Mucosa of descending colon (tissue), 3 donors: ENCODE data around the gene EIF5B. TPM values are rescaled to one million over a fixed set of nuclear protein-coding genes. Genes with fewer than 3 reads are reported as not detected.
"Not testable (repeated sequence)": the region's sequence is repeated elsewhere in the genome, so short reads cannot be mapped to it uniquely, and the experiment has no call there.

ENCODE experiments used
- ATAC-seq: fragments of 200-7000 bp; cut with Tn5 transposase; one replicate; pipeline ENCODE4 v1.9.1; 2020; ENCODE audit warnings: mild to moderate bottlenecking, moderate library complexity
- DNase-seq, 3 donors: peaks; one replicate each; pipeline ENCODE4 v3.0.0-alpha.2; 2020
- H3K36me3 ChIP-seq: fragments of 200-600 bp; one replicate; pipeline ENCODE4 v1.8.0; 2021; ENCODE audit warnings: low read depth, mild to moderate bottlenecking
- H3K4me1 ChIP-seq: fragments of 200-600 bp; one replicate; pipeline ENCODE4 v1.8.0; 2021; ENCODE audit warnings: low read depth, mild to moderate bottlenecking
- H3K4me3 ChIP-seq: fragments of 200-600 bp; one replicate; pipeline ENCODE4 v1.8.0; 2021; ENCODE audit warnings: mild to moderate bottlenecking
- H3K9me3 ChIP-seq: fragments of 200-600 bp; one replicate; pipeline ENCODE4 v1.8.0; 2021; ENCODE audit warnings: mild to moderate bottlenecking
- intact Hi-C, 2 donors: fragments of 100-400 bp; cut with DNase I in 1 of 2; cut with micrococcal nuclease in 1 of 2; formaldehyde crosslinking; loops; one replicate each; pipeline versions ENCODE4 v1.11.0 to v1.11.1; 2022; cut with DNase I, micrococcal nuclease
- total RNA-seq, 3 donors: library from RNA; stranded (reverse); fragmentation: NEBNext Ultra II Directional in 2 of 3; extraction: Animal tissue kit (Norgen Biotek cat#: 25700) in 2 of 3; gene quantifications; one replicate each; pipeline versions ENCODE4 v1.2.1 to v1.2.4, GENCODE V29; 2021 to 2023
- TF ChIP-seq, protein P1 (sequence below): fragments of 200-600 bp; IDR thresholded peaks from one replicate; pipeline ENCODE4 v1.8.0; 2022; ENCODE audit warnings: antibody characterized with exemption, mild to moderate bottlenecking
- donor health status: DM: no; HTN: no; CAD: no; lungs with moderate emphysema.
- donor health status: DM: no; HTN: no; CAD: no.
- donor health status: DM: no; HTN: yes; CAD: no.

EIF5B gene
- total RNA-seq, 3 donors from 2014 or later = 23.5 to 47.3 (median 30.1) TPM

DNA sequence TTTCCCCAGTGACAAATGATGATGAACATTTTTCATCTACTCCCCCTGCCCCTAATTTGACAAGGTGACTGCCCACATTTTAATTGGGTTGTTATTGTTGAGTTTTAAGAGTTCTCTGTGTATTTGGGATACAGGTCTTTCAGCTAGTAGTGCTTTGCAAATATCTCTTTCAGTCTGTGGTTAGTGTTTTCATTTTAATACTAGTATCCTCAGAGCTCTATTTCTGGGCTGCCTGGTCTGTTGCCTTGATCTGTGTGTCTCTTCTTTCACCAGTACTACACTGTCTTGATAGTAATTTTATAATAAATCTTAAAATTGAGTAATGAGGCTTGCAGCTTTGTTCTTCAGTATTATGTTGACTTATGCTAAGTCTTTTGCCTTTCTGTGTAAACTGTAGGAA, 19.7 kb downstream of the EIF5B start:
- no peak for DNase-seq
- intact Hi-C loops = no loop called here
- ATAC-seq = no peak
- Histone ChIP-seq H3K36me3 (no peaks in the 10 kb centered on the region), H3K4me3 (no peak overlapping the region), H3K4me1 (no peaks in the 10 kb centered on the region), H3K9me3 (no peaks in the 10 kb centered on the region)
- TF ChIP-seq, protein P1, sequence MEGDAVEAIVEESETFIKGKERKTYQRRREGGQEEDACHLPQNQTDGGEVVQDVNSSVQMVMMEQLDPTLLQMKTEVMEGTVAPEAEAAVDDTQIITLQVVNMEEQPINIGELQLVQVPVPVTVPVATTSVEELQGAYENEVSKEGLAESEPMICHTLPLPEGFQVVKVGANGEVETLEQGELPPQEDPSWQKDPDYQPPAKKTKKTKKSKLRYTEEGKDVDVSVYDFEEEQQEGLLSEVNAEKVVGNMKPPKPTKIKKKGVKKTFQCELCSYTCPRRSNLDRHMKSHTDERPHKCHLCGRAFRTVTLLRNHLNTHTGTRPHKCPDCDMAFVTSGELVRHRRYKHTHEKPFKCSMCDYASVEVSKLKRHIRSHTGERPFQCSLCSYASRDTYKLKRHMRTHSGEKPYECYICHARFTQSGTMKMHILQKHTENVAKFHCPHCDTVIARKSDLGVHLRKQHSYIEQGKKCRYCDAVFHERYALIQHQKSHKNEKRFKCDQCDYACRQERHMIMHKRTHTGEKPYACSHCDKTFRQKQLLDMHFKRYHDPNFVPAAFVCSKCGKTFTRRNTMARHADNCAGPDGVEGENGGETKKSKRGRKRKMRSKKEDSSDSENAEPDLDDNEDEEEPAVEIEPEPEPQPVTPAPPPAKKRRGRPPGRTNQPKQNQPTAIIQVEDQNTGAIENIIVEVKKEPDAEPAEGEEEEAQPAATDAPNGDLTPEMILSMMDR = no peak

DNA sequence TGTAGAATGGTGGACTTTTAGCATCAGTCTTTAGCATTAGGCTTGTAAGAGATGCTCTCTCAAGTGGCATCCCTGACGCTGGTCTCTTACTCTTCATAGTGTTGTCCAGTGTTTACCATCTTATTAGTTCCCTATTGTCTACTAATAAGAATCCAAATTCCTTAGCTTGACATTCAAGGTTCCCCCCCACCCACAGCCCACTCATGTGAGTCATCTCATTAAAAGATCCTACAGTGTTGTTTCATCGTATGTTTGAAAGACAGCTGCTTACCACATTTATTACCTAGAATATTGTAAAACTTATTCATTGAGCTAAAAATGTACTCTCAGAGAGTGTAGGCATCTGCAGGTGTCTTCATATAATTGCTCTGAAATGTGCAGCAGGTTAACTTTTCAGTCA, 28.5 kb downstream of the EIF5B start:
- intact Hi-C loops = no loop called here
- no peak for ATAC-seq
- H3K36me3 ChIP-seq = peaks cover 8% of the 10 kb centered on the region
- DNase-seq = no peak
- H3K9me3 ChIP-seq = no peaks in the 10 kb centered on the region
- TF ChIP-seq, protein P1 = no peak
- no peaks in the 10 kb centered on the region for H3K4me1 ChIP-seq
- no peak overlapping the region for H3K4me3 ChIP-seq

DNA sequence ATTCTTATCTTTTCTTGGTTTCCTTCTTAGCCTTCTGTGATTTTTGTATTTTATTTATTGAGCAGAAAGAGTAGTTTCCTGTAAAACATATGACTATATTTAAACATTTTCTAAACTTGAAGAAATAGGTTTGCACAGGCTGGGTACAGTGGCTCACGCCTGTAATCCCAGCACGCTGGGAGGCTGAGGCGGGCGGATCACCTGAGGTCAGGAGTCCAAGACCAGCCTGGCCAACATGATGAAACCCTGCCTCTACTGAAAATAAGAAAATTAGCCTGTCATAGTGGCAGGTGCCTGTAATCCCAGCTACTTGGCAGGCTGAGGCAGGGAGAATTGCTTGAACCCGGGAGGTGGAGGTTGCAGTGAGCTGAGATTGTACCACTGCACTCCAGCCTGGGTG, 31.7 kb downstream of the EIF5B start:
- DNase-seq, ATAC-seq: not testable (repeated sequence)

DNA sequence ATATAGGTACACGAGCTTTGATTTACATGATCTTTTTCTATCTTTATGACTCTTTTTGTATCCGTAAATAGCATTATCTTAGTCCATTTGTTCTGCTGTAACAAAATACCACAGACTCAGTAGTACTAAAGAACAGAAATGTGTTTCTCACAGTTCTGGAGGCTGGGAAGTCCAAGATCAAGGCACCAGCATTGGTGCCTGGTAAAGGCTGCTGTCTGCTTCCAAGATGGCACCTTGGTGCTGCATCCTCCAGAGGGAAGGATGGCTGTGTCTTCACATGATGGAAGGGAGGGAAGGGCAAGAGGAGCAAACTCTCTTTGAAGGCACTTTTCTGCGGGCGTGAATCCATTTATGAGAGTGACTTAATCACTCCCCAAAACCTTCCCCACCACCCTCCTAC, 36.0 kb downstream of the EIF5B start:
- H3K4me3 ChIP-seq = no peak overlapping the region
- H3K4me1 ChIP-seq = no peaks in the 10 kb centered on the region
- no peaks in the 10 kb centered on the region for H3K9me3 ChIP-seq
- ATAC-seq (no peak), DNase-seq (no peak)
- TF ChIP-seq, protein P1 = no peak
- no peaks in the 10 kb centered on the region for H3K36me3 ChIP-seq
- intact Hi-C loops = no loop called here

More for the DNA sequence above, 31.7 kb downstream of the EIF5B start:
- H3K36me3 ChIP-seq, H3K4me3 ChIP-seq, intact Hi-C loops, H3K4me1 ChIP-seq, H3K9me3 ChIP-seq: not testable (repeated sequence)

DNA sequence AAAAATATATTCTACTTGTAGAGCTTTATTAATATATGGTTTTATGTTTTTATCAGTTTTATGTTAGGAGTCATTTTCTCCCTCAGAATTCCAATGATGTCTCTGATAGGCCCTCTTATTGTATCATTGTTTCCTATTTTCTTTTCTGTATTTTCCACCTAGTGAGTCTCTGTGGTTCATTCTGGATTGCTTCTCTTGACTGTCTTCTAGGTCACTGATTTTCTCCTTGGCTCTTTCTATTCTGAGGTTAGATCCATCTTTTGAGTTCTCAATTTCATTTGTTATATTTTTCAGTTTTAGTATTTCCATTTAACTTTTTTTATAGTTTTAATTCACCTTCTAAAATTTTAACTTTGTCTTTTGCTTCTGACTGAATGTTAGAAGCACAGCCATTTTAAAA, 37.6 kb downstream of the EIF5B start:
- intact Hi-C loops = no loop called here
- Histone ChIP-seq H3K4me1 (no peaks in the 10 kb centered on the region), H3K36me3 (no peaks in the 10 kb centered on the region), H3K4me3 (no peak overlapping the region), H3K9me3 (no peaks in the 10 kb centered on the region)
- DNase-seq (no peak), ATAC-seq (no peak)
- TF ChIP-seq, protein P1 = no peak

DNA sequence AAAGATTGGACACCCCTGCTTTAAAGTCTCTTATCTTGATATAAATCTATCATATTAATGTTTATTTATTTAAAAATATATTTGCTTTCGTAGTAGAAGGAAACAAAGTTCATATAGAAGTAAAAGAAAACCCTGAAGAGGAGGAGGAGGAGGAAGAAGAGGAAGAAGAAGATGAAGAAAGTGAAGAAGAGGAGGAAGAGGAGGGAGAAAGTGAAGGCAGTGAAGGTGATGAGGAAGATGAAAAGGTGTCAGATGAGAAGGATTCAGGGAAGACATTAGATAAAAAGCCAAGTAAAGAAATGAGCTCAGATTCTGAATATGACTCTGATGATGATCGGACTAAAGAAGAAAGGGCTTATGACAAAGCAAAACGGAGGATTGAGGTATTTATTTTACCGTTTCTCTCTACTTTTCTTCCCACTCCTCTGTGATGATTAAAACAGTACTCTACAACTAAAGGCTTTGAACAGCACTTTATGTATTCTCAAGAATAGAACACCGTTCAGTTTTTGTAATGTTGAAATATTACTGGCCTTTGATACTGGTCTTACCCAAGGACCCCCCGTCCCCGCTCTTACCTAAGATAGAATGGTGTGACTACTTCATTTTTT, 39.2 kb downstream of the EIF5B start:
- intact Hi-C loops = no loop called here
- TF ChIP-seq, protein P1 = no peak
- Histone ChIP-seq H3K4me1 (no peaks in the 10 kb centered on the region), H3K9me3 (no peaks in the 10 kb centered on the region), H3K4me3 (no peak overlapping the region), H3K36me3 (no peaks in the 10 kb centered on the region)
- ATAC-seq (no peak), DNase-seq (no peak)
